Brain microvascular endothelial cell (primary cell): ENCODE data around the gene SCAF4.
A peak's percentile ranks its signal among the peaks of the same experiment; 100 is the strongest.

Source experiments
- DNase-seq: peaks from one replicate; pipeline ENCODE4 v3.0.0-alpha.2; 2020
- H3K27ac ChIP-seq: fragments of 250-450 bp; sonication (Bioruptor Pico); 2 replicates; pipeline ENCODE4 v1.5.1; 2020; ENCODE audit warnings: mild to moderate bottlenecking, moderate library complexity
- H3K27me3 ChIP-seq: fragments of 250-450 bp; sonication (Bioruptor Pico); replicated peaks from 2 replicates; pipeline ENCODE4 v1.5.1; 2020; ENCODE audit warnings: mild to moderate bottlenecking
- H3K36me3 ChIP-seq: fragments of 250-450 bp; sonication (Bioruptor Pico); replicated peaks from 2 replicates; pipeline ENCODE4 v1.5.1; 2020; ENCODE audit warnings: mild to moderate bottlenecking
- H3K4me3 ChIP-seq: 2 replicates; pipeline ENCODE4 v1.5.1; 2011; ENCODE audit warnings: low read depth, mild to moderate bottlenecking, control low read depth, low read length, moderate library complexity
- in situ Hi-C: cut with HindIII; loops from 2 replicates; pipeline ENCODE4 v1.10.0; 2017; ENCODE audit warnings: low sequenced_read_pairs, low pct_ligation_motif_present
- TF ChIP-seq, protein P1 (sequence below): IDR thresholded peaks from 2 replicates; pipeline ENCODE4 v1.5.1; 2011; ENCODE audit warnings: low read depth, mild to moderate bottlenecking, moderate library complexity, low read length, control low read depth, inconsistent platforms; ENCODE audit errors: missing control alignments

SCAF4 gene

DNA sequence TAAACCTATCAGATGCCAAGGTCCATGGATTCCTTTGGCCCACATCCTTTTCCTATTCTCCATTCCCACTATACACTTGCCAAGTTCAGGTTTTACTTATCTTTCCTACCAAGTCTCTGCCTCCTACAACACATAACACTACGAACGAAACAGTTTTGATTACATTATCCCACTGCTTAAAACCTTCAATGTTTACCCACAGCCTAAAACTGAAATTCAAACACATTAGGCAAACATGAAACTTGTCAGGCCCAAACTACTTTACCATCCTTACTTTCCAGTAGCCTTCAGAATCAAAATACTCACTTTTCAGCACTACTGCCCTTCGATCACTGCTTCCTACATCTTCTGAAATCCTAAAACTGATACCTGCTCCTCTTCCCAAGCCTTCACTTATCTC is 3.0 kb downstream of the SCAF4 start:
- TF ChIP-seq, protein P1, sequence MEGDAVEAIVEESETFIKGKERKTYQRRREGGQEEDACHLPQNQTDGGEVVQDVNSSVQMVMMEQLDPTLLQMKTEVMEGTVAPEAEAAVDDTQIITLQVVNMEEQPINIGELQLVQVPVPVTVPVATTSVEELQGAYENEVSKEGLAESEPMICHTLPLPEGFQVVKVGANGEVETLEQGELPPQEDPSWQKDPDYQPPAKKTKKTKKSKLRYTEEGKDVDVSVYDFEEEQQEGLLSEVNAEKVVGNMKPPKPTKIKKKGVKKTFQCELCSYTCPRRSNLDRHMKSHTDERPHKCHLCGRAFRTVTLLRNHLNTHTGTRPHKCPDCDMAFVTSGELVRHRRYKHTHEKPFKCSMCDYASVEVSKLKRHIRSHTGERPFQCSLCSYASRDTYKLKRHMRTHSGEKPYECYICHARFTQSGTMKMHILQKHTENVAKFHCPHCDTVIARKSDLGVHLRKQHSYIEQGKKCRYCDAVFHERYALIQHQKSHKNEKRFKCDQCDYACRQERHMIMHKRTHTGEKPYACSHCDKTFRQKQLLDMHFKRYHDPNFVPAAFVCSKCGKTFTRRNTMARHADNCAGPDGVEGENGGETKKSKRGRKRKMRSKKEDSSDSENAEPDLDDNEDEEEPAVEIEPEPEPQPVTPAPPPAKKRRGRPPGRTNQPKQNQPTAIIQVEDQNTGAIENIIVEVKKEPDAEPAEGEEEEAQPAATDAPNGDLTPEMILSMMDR, result no peak
- in situ Hi-C loops, result no loop called here
- H3K36me3 ChIP-seq, result no peaks in the 10 kb centered on the region
- H3K27ac ChIP-seq, result no peak overlapping the region
- no peaks in the 10 kb centered on the region for H3K27me3 ChIP-seq
- no peak for DNase-seq
- no peak overlapping the region for H3K4me3 ChIP-seq

DNA sequence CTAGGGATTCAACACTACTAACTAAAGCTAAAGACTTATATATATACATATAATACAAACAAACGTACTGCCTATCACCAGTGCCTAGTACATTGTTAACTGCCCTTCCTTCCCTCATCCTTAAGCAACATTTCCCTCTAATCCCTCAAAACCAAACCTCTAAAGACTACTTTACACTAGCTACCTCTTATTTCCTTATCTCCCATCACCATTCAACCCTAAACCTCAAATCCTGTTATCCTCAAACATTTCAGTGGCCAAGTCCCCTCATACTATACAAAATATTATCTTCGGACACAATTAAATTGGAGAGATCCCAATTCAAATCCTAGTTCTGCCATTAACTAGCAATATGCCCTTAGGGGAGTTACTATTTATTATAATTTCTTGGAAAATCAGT is 3.7 kb downstream of the SCAF4 start:
- in situ Hi-C loops, result no loop called here
- H3K4me3 ChIP-seq, result no peak overlapping the region
- H3K36me3 ChIP-seq, result no peaks in the 10 kb centered on the region
- DNase-seq, result no peak
- TF ChIP-seq, protein P1, result no peak
- no peaks in the 10 kb centered on the region for H3K27me3 ChIP-seq
- no peak overlapping the region for H3K27ac ChIP-seq

DNA sequence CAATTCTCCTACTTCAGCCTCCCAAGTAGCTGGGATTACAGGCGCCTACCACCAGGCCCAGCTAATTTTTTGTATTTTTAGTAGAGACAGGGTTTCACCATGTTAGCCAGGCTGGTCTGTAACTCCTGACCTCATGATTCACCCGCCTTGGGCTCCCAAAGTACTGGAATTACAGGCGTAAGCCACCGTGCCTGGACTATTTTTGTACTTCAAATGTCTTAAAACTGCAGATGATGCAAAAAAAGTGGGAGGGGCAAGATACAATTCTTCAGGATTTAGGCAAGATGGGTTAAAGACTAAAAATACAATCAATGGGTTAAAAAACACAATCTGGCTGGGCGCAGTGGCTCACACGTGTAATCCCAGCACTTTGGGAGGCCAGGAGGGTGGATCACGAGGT is 4.7 kb downstream of the SCAF4 start:
- Histone ChIP-seq H3K36me3 (no peaks in the 10 kb centered on the region), H3K27me3 (no peaks in the 10 kb centered on the region), H3K27ac (no peak overlapping the region), H3K4me3 (no peak overlapping the region)
- peak; percentile 12 for DNase-seq
- in situ Hi-C loops, result no loop called here
- TF ChIP-seq, protein P1, result no peak

DNA sequence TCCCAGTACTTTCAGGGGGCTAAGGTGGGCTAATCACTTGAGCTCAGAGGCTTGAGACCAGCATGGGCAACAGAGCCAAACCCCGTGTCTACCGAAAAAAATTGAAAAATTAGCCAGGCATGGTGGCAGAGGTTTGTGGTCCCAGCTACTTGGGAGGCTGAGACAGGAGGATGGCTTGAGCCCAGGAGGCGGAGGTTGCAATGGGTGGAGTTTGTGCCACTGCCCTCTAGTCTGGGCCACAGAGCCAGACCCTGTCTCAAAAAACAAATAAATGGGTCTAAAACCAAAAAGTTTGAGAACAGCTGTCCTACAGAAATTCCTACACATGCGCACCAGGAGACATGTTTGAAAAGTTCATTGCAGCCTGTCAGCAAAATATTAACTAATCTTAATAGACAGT is 5.5 kb downstream of the SCAF4 start:
- H3K27me3 ChIP-seq, result no peaks in the 10 kb centered on the region
- TF ChIP-seq, protein P1, result no peak
- in situ Hi-C loops, result no loop called here
- DNase-seq, result no peak
- no peaks in the 10 kb centered on the region for H3K36me3 ChIP-seq
- no peak overlapping the region for H3K27ac ChIP-seq
- no peak overlapping the region for H3K4me3 ChIP-seq

DNA sequence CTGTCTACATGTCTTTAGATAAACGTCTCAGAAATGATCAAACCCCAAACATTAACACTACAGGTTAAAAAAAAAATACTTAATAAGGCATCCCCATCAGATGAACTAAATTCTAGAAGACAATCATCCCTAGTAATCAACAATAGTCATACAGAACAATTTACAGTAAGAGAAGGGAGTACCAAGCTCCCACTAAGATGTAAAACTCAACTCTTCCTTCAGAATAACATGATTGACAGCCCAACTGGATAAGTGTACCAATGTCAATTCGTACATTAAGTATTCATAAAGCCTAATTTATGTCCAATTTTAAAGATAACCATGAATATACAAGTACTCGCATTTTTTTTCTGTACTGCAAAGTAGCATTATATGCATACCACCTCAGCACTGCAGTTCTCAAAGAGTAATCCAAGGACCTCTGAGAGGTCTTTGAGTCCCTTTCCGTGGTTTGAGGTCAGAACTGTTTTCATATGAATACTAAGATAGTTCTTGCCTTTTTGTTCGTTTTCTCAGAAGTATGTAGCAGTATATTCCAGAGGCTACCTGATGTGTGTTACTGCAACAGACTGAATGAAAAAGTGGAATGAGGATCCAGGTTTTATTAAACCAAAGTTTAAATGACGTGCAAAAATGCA is 6.6 kb downstream of the SCAF4 start:
- in situ Hi-C loops, result no loop called here
- Histone ChIP-seq H3K4me3 (no peak overlapping the region), H3K36me3 (no peaks in the 10 kb centered on the region), H3K27me3 (no peaks in the 10 kb centered on the region), H3K27ac (no peak overlapping the region)
- TF ChIP-seq, protein P1, result no peak
- DNase-seq, result no peak

DNA sequence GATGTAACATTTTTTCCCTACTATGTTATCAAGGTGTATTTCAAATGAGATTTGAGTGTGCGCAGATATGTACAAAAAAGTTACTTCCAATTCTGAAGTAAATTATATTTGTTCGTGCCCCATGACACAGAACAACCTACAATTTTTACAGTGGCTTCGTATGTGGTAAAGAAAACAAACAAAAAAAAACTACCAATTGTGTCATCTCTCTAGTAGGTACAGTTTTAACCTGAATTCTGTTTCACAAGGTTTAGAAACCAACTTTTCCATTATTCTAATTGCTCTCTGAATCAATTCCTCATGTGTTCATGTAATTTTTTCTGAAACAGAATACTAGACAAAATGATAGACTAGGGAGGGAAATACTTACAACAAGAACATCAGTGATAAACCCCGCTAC is 7.4 kb downstream of the SCAF4 start:
- DNase-seq, result no peak
- no peaks in the 10 kb centered on the region for H3K36me3 ChIP-seq
- no peak overlapping the region for H3K27ac ChIP-seq
- in situ Hi-C loops, result no loop called here
- no peaks in the 10 kb centered on the region for H3K27me3 ChIP-seq
- no peak overlapping the region for H3K4me3 ChIP-seq
- TF ChIP-seq, protein P1, result no peak
